Activated CD8-positive, alpha-beta memory T cell treated with anti-CD3 and anti-CD28 coated beads, Interleukin-2, amount 50 U/mL, for 24 hours (primary cell): ENCODE data around the gene CHURC1.
"Not testable (repeated sequence)": the region's sequence is repeated elsewhere in the genome, so short reads cannot be mapped to it uniquely, and the experiment has no call there.

Source experiments
- DNase-seq: peaks from one replicate; pipeline ENCODE4 v3.0.0-alpha.2; 2020; ENCODE audit errors: extremely low read depth

CHURC1 gene

DNA sequence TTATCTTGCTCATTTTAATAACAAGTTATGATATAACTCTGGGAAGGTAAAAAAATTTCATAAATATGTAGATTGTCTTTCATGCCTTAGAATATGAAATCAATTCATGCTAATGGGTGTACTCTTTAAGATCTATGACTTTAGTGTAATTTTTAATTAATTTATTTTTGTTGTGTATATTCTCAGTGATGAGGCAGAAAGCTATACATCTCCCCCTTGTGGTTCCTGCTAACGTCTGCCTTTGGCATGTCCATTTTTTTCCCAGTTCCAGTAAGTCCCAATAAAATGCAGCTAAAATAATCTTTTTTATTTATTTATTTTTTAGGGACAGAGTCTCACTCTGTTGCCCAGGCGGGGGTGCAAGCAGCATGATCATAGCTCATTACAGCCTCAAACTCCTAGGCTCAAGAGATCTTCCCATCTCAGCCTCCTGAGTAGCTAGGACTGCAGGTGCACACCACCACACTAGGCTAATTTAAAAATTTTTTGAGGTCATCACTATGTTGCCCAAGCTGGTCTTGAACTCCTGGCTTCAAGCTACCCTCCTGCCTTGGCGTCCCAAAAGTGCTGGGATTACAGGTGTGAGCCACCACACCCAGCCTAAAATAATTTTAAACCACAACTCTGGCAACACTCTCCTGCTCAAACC, 3.3 kb upstream of the CHURC1 start:
- DNase-seq: no peak

DNA sequence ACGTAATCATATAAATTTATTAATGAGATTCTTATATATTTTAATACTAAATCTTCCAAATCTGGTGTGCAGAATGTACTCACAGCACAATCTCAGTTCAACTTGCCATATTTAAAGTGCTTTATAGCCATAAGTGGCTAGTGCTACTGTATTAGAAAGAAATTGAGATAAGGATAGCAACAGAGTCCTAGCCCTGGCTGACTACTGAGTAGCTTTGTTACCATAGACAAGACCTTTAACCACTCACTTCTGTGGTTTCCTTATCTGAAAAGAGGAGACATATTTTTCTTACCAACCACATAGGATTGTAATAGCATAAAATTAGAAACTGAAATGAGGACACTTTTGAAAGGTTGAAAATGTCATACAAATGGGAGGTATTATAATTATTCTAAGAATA, 2.0 kb upstream of the CHURC1 start:
- DNase-seq: no peak

DNA sequence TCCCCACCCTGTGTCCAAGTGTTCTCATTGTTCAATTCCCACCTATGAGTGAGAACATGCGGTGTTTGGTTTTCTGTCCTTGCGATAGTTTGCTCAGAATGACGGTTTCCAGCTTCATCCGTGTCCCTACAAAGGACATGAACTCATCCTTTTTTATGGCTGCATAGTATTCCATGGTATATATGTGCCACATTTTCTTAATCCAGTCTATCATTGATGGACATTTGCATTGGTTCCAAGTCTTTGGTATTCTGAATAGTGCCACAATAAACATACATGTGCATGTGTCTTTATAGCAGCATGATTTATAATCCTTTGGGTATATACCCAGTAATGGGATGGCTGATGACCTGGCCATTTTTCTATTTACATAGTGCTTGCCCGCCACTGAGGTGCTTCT, 778 bp upstream of the CHURC1 start:
- DNase-seq: not testable (repeated sequence)

DNA sequence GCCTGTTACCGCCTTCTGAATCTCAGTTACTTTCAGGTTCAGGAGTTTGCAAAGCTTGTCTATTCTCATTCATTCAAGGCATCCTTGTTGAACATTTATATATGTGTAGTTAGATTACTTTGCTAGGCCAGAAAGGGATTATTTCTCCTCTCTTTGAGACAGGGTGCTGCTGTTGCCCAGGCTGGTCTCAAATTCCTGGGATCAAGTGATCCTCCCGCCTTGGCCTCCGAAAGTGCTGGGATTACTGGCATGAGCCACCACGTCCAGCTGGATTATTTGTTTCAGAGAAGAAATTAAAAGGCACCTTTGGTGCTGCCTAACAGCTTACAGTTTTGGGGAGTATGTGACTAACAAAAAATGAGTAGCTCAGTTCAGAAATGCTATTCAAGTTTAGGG, 772 bp downstream of the CHURC1 start:
- DNase-seq: no peak

DNA sequence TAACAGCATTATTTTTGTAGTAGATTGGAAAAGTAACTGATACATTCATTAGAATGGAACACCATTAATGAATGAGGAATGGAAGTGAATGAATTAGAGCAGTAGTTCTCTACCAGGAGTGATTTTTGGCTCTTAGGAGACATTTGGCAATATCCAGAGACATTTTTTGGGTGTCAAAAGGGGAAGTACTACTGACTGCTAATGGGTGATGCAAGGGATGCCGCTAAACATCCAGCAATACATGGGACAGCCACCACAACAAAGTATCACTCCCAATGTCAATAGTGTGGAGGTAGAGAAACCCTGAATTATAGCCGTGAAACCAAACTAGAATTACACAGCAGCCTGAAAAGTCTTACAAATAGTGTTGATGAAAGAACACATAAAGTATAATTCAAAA, 1.5 kb downstream of the CHURC1 start:
- no peak for DNase-seq

- DNase-seq: no peak
Observed at GRCh38 chr14:64918216-64918615, 4.0 kb downstream of the CHURC1 start.

DNA sequence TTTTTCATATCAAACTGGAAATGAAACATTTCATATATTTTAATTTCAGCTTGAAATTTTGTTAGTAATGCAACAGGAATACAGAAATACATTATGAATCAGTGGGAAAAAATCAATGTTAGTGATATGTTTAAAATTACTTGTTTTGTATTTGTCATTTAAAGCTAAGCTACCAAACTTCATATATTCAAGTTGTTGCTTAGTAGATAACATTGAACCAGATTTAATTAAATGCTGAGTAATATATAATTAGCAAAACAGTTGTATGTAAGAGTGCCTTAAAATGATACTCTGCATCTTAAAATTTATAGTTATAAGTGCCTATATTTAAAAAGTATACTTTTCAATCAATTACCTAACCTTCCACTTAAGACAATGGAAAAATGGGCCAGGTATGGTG, 5.0 kb downstream of the CHURC1 start:
- no peak for DNase-seq

DNA sequence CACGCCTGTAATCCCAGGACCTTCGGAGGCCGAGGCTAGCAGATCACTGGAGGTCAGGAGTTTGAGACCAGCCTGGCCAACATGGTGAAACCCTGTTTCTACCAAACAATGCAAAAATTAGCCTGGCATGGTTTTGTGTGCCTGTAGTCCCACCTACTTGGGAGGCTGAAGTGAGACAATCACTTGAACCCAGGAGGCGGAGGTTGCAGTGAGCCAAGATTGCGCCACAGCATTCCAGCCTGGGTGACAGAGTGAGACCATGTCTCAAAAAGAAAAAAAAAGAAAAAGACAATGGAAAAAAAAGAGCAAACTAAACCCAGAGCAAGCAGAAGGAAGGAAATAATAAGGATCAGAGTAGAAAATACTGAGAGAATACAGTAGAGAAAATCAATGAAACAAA, 5.4 kb downstream of the CHURC1 start:
- DNase-seq: no peak

- DNase-seq: no peak
Observed at GRCh38 chr14:64920465-64920864, 6.2 kb downstream of the CHURC1 start.

DNA sequence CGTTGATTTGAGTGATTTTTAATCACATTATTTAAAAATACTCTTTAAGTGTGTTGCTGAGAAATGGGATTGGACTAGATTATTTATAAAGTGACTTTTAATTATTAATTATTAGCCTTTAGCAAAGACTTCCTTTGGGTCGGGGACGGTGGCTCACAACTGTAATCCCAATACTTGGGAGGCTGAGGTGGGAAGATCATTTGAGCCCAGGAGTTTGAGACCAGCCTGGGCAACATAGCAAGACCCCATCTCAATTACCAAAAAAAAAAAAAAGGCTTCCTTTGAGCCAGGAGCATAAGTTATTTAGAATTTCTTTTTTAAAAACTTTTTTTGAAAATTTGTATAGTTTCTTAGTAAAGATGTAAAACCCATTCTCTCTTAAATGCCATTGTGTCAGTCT, 8.8 kb downstream of the CHURC1 start:
- no peak for DNase-seq

DNA sequence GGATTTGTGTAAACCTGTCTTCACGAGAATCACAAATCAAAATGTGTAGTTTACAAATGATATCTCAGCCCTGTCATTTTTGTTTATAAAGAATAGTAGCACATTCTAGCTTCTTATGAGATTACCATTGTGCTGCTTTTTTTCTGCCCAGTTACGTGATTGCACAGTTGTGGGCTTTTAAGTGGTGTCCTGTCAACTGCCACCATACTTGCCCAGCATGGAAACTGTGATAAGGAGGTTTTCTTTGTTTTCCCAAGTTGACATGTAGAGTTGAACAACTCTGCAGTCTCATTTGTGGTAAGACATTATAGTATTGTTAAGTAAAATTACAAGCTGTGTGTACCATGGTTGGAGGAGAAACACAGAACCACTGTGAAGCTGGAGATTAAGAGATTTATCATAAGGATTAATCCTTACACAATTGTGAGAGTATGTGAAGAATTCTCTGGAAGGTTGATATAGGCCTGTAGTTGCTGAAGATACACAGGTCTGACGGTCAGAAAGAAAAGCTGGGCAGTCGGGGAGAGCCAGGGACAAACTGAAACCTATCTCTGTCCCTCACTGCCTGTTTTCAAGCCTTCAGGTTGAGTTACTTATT, 12.2 kb downstream of the CHURC1 start:
- no peak for DNase-seq

DNA sequence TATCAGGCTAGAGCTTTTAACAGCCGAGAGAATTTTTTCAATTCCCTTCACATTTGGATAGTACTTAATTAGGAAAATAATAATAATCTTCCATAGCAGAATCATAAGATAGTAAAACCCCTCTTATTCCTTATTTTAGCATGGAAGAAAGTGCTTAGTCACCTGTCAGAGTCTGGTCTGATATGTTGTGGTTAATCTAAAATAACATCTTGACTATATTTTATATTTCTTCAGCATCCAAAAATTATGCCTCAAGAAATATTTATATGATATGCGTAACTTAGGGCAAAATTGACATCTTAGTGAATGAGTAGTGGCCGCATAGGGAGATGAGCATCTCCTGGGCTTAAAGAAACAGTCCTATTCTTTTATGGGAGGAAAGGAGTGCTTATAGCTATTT, 12.8 kb downstream of the CHURC1 start:
- no peak for DNase-seq

GRCh38 chr14:64928239-64929013, 14.2 kb downstream of the CHURC1 start:
- DNase-seq: no peak

DNA sequence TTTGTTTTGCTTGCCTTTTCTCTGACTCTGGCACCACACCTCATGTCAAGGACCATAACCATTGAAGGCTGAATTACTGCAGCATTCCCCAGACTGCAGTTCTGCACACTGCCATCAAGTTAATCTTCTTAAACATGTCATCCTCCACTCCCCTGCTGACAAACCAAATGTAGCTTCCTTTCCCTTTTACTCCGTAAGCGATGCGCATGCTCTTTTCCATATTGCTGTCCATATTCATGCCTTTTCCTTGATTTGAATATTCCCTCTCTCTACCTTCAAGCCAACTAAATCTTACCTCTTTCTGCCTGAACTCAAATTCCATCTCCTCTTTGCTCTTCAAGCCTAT, 14.7 kb downstream of the CHURC1 start:
- no peak for DNase-seq

DNA sequence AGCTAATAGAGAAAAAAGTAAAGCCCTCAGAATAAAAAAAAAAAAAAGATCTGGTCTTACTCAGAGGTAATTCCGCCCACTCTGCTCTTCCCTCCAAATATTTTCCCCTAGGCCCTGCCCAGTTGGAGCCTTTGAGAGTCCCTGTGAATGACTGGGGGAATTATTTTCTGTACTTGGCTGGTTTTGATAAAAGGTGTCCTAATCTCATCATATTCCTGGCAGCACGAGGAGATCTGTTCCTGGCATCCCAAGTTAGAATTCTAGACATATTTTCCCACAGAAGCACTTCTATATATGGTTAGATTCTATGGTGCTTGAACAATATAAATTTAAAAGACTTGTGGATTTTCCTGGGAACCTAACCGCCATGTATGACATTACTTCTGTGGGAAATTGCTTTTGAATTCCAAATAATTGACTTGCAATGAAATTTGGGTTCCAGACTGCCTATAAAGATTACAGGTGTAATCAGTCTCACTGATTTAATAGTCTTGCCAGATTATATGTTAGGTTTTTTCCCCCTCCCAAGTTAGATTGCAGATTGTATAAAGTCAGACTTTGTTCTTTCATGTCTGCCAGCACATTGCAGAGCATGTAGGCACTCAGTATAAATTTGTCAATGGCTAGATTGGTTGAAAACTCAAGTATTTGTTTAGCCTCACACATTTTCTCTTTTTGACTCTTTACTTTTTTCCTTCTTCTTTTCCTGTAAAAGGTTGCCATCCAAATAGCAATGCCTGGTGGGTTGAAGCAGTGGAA, 16.0 kb downstream of the CHURC1 start:
- no peak for DNase-seq

GRCh38 chr14:64931123-64931522, 16.9 kb downstream of the CHURC1 start:
- no peak for DNase-seq

DNA sequence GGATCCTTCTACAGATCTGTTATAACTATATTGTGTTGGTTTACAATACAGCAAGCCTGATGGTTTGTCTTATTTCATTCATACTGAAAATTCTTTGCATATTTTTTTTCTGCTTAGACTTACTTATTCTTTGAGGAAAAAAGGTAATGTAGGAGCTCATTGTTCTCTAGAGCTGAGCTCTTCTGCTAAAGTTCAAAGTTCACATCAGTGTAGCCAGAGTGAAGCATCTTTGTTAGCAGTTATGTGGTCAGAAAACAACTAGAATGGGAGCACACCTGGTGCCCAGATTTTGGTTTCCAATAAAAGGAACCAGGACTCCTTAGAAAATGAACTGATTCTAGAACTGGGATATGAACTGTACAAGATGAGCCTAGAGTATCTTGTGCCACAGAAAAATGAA, 18.0 kb downstream of the CHURC1 start:
- no peak for DNase-seq

- no peak for DNase-seq
Observed at GRCh38 chr14:64934338-64934929, 20.2 kb downstream of the CHURC1 start.

GRCh38 chr14:64935508-64935907, 21.3 kb downstream of the CHURC1 start:
- DNase-seq: no peak

GRCh38 chr14:64937171-64937820, 23.0 kb downstream of the CHURC1 start:
- DNase-seq: no peak

DNA sequence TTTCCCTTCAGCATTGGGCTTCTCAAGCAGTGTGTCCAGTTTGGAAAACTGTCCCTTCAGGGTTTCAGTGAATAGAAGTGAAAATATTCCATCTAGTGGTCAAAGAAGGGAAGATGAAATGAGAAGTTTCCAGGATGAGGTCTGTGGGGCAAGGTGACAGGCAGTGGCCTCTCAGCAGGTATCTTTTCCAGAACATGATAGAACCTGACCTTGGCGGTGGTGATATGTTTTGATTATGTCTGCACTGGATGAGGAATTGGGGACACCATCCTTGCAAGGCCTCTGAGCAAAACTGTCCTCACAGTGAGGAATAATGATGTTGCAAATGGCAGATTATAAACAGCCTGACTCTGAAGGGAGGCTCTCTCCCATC, 23.6 kb downstream of the CHURC1 start:
- DNase-seq: no peak
